ENCODE results near the gene ZNF14.

GRCh38 chr19:19662344-19662743 lies 70.6 kb downstream of the ZNF14 start:
- TF ChIP-seq CTCF (IDR thresholded peaks at IDR 0.05 in 4 of 5, conservative IDR thresholded peaks at IDR 0.05 in 1 of 5) (no peak), POLR2A (IDR thresholded peaks at IDR 0.05) (no peak)

Data from gastrocnemius medialis (tissue), 4 donors.